Sigmoid colon (tissue), 7 donors: ENCODE results near the gene ZNF277. TPM values are rescaled to one million over a fixed set of nuclear protein-coding genes. Genes with fewer than 3 reads are reported as not detected.

Experiments
- DNase-seq: peaks from one replicate; pipeline ENCODE4 v3.0.0-alpha.2; 2019
- H3K27ac ChIP-seq, 4 donors: fragments of 200-600 bp; sonication (generic); one replicate each; pipeline ENCODE4 v1.5.1; 2016 to 2019; ENCODE audit warnings: mild to moderate bottlenecking in 1 of 4
- H3K27me3 ChIP-seq, 3 donors: fragments of 200-600 bp; sonication (generic); one replicate each; pipeline ENCODE4 v1.5.1; 2019; ENCODE audit warnings: mild to moderate bottlenecking in 1 of 3
- H3K36me3 ChIP-seq, 4 donors: fragments of 200-600 bp; sonication (generic); one replicate each; pipeline ENCODE4 v1.5.1; 2016 to 2019
- H3K4me1 ChIP-seq, 4 donors: fragments of 200-600 bp; sonication (generic); one replicate each; pipeline ENCODE4 v1.5.1; 2017 to 2019
- H3K4me3 ChIP-seq, 4 donors: fragments of 200-600 bp; sonication (generic); one replicate each; pipeline ENCODE4 v1.5.1; 2017 to 2019; ENCODE audit warnings: mild to moderate bottlenecking in 2 of 4, moderate library complexity in 1 of 4
- H3K9me3 ChIP-seq, 4 donors: fragments of 200-600 bp in 3 of 4; sonication (generic) in 3 of 4; one replicate each; pipeline versions ENCODE4 v1.5.1 to v1.6.1; 2013 to 2019
- CTCF ChIP-seq, 4 experiments: fragments of 450-650 bp in 3 of 4; fragments of 200-600 bp in 1 of 4; IDR thresholded peaks; one replicate each; pipeline ENCODE4 v1.5.1; 2016 to 2019; ENCODE audit warnings: antibody characterized with exemption in 4 of 4, mild to moderate bottlenecking in 3 of 4, moderate library complexity in 2 of 4
- EP300 ChIP-seq, 4 donors: sonication (generic); formaldehyde crosslinking; IDR thresholded peaks; one replicate each; pipeline ENCODE4 v1.6.1; 2017; ENCODE audit warnings: antibody characterized with exemption in 4 of 4
- POLR2A ChIP-seq, 2 donors: fragments of 450-650 bp; IDR thresholded peaks; one replicate each; pipeline ENCODE4 v1.6.1; 2016; ENCODE audit warnings: antibody characterized with exemption in 2 of 2, mild to moderate bottlenecking in 2 of 2, moderate library complexity in 2 of 2
- POLR2AphosphoS5 ChIP-seq, 4 donors: sonication (generic); formaldehyde crosslinking; IDR thresholded peaks; one replicate each; pipeline ENCODE4 v1.6.1; 2017; ENCODE audit warnings: antibody characterized with exemption in 4 of 4
- WGBS, 2 donors: extraction: QIAGEN DNeasy Blood & Tissue Kit; methylation state at CpG; one replicate each; pipeline ENCODE4 v1.1.7; 2013; 5-methylcytosine and 5-hydroxymethylcytosine counted together
- intact Hi-C: fragments of 100-400 bp; cut with DNase I; formaldehyde crosslinking; loops from one replicate; pipeline ENCODE4 v1.15.1; 2023
- polyA plus RNA-seq, 3 donors: library from polyadenylated mRNA; stranded (reverse); fragments of 200-250 nt; gene quantifications; one replicate each; pipeline ENCODE4 v1.2.3, GENCODE V29; 2013
- total RNA-seq, 4 donors: library from RNA; depleted of rRNA; stranded (reverse); fragments of >200 nt; gene quantifications; one replicate each; pipeline ENCODE4 v1.1.0, GENCODE V29; 2016
- donor health status: healthy with polysubstance abuse.
- donor health status: Bipolar disorder and iron deficiency.
- donor health status: healthy.

Gene ZNF277
- total and polyA plus RNA-seq, 7 donors, result 15.8 to 49.3 (median 39.0) TPM

- DNase-seq, result no peak
- TF ChIP-seq POLR2A (IDR thresholded peaks at IDR 0.05) (no peak), POLR2AphosphoS5 (IDR thresholded peaks at IDR 0.05) (no peak), EP300 (IDR thresholded peaks at IDR 0.05) (no peak), CTCF (IDR thresholded peaks at IDR 0.05) (no peak)
- H3K4me1 ChIP-seq, result peaks cover 0 to 16% (median 3%) of the 10 kb centered on the region in 4 donors
- 76 to 80% methylated on average over 8 of the region's 8 CpGs for WGBS, 2 donors
- H3K27ac ChIP-seq, result peak overlapping the region in 1 of 4 donors; percentile 30
- H3K9me3 ChIP-seq, result no peaks in the 10 kb centered on the region
- H3K4me3 ChIP-seq, result no peak overlapping the region
- no peaks in the 10 kb centered on the region for H3K27me3 ChIP-seq
- H3K36me3 ChIP-seq, result no peaks in the 10 kb centered on the region
- intact Hi-C loops, result no loop called here
Observed at GRCh38 chr7:112362731-112363131, 156.2 kb downstream of the ZNF277 start.

- Histone ChIP-seq H3K27ac (no peak overlapping the region), H3K4me3 (no peak overlapping the region), H3K27me3 (no peaks in the 10 kb centered on the region), H3K36me3 (no peaks in the 10 kb centered on the region), H3K9me3 (no peaks in the 10 kb centered on the region), H3K4me1 (peaks cover 0 to 16% (median 3%) of the 10 kb centered on the region in 4 donors)
- no peak for DNase-seq
- intact Hi-C loops, result no loop called here
- 91 to 92% methylated on average over 1 of the region's 1 CpG for WGBS, 2 donors
- TF ChIP-seq POLR2AphosphoS5 (IDR thresholded peaks at IDR 0.05) (no peak), POLR2A (IDR thresholded peaks at IDR 0.05) (no peak), EP300 (IDR thresholded peaks at IDR 0.05) (no peak)
Observed at GRCh38 chr7:112364388-112364787, 157.9 kb downstream of the ZNF277 start.

GRCh38 chr7:112365551-112365950, 159.1 kb downstream of the ZNF277 start:
- 93 to 94% methylated on average over 3 of the region's 3 CpGs for WGBS, 2 donors
- Histone ChIP-seq H3K27me3 (no peaks in the 10 kb centered on the region), H3K4me1 (peaks cover 0 to 16% (median 3%) of the 10 kb centered on the region in 4 donors), H3K36me3 (no peaks in the 10 kb centered on the region), H3K4me3 (no peak overlapping the region), H3K9me3 (no peaks in the 10 kb centered on the region), H3K27ac (no peak overlapping the region)
- no peak for DNase-seq
- intact Hi-C loops, result no loop called here
- no peak for TF ChIP-seq POLR2AphosphoS5 (IDR thresholded peaks at IDR 0.05)
- no peak for TF ChIP-seq CTCF (IDR thresholded peaks at IDR 0.05)
- TF ChIP-seq POLR2A (IDR thresholded peaks at IDR 0.05), result no peak
- TF ChIP-seq EP300 (IDR thresholded peaks at IDR 0.05), result no peak

GRCh38 chr7:112366886-112367285, 160.4 kb downstream of the ZNF277 start:
- TF ChIP-seq CTCF (IDR thresholded peaks at IDR 0.05) (no peak), EP300 (IDR thresholded peaks at IDR 0.05) (no peak), POLR2A (IDR thresholded peaks at IDR 0.05) (no peak), POLR2AphosphoS5 (IDR thresholded peaks at IDR 0.05) (no peak)
- Histone ChIP-seq H3K27ac (no peak overlapping the region), H3K4me3 (no peak overlapping the region), H3K4me1 (peaks cover 0 to 14% (median 0%) of the 10 kb centered on the region in 4 donors), H3K9me3 (no peaks in the 10 kb centered on the region), H3K27me3 (no peaks in the 10 kb centered on the region), H3K36me3 (no peaks in the 10 kb centered on the region)
- intact Hi-C loops, result no loop called here
- no peak for DNase-seq
- WGBS, 2 donors, result 98 to 99% methylated on average over 1 of the region's 1 CpG

- H3K9me3 ChIP-seq, result no peaks in the 10 kb centered on the region
- H3K4me3 ChIP-seq, result no peak overlapping the region
- intact Hi-C loops, result no loop called here
- no peak overlapping the region for H3K27ac ChIP-seq
- WGBS, 2 donors, result 20 to 50% methylated on average over 2 of the region's 2 CpGs
- peaks cover 0 to 5% (median 0%) of the 10 kb centered on the region in 4 donors for H3K4me1 ChIP-seq
- no peak for TF ChIP-seq POLR2A (IDR thresholded peaks at IDR 0.05)
- no peak for TF ChIP-seq POLR2AphosphoS5 (IDR thresholded peaks at IDR 0.05)
- no peak for TF ChIP-seq CTCF (IDR thresholded peaks at IDR 0.05)
- TF ChIP-seq EP300 (IDR thresholded peaks at IDR 0.05), result no peak
- H3K27me3 ChIP-seq, result no peaks in the 10 kb centered on the region
- H3K36me3 ChIP-seq, result no peaks in the 10 kb centered on the region
- no peak for DNase-seq
Observed at GRCh38 chr7:112370436-112370835, 163.9 kb downstream of the ZNF277 start.
